Measurements from ENCODE around the gene SRRM5.
A peak's percentile ranks its signal among the peaks of the same experiment; 100 is the strongest.
"Not testable (repeated sequence)": the region's sequence is repeated elsewhere in the genome, so short reads cannot be mapped to it uniquely, and the experiment has no call there.

SRRM5 gene

DNA sequence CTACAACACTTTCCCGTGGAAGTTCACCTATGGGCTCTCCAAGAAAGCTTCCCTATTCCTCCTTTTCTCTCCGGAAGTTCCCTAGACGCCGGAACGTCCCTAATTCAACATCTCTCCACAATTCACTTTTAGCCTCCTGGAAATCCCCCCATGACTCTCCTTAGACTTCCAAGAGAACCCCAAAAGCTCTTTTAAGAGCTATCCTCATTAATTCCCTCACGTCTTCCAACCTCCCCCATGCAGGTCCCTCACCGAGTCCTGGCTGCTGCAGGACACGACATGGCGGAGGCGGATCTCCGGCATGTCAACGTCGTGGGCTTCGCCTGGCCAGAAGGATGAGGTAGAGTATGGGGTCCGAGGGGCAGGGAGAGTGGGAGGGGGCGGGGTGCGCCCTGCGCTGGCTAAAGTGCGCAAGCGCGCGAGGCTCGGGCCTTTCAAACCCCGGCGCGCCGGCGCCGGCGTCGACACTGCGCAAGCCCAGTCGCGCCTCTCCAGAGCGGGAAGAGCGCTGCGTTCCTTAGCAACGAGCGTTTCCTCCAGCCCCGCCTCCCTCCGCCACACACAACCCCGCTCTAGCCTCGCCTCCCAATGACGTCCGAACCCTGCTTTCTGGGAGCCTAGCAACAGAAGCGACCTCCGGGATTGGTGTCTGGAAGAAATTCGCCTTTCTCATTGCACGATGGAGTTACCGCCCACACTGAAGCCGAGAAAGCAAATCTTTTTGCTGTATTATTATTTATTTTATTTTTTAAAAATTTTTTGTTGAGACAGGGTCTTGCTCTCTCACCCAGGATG is 36.5 kb upstream of the SRRM5 start, which contains the start of the genes PINLYP and XRCC1:
PINLYP (plus strand) TSS at position 646 of the 795 bp plus-strand sequence. CDS start 1,391 bp downstream, outside the sequence.
XRCC1 (minus strand) TSS at position 372 of the 795 bp plus-strand sequence; CDS start at position 303, 69 bp downstream.
- no peak within 1 kb of the TSS for H3K27ac ChIP-seq (ENCODE audit: low read depth, low read length)
- H3K4me1 ChIP-seq (ENCODE audit: control insufficient read depth in 1 of 2, insufficient read depth in 2 of 2, low read length in 2 of 2): peaks cover 6 to 14% of the 10 kb centered on the region in 2 donors
- H3K9me3 ChIP-seq (ENCODE audit: control insufficient read depth in 1 of 2, low read length in 2 of 2): no peaks in the 10 kb centered on the region
- no peaks in the 10 kb centered on the region for H3K27me3 ChIP-seq (ENCODE audit: control insufficient read depth in 1 of 2, insufficient read depth in 2 of 2, low read length in 2 of 2)
- H3K36me3 ChIP-seq (ENCODE audit: control insufficient read depth in 1 of 2, insufficient read depth in 2 of 2, low read length in 2 of 2): peaks cover 0 to 6% of the 10 kb centered on the region in 2 donors
- peak within 1 kb of the TSS; percentile 95 to 100 for H3K4me3 ChIP-seq (ENCODE audit: low read depth in 1 of 2, low read length in 2 of 2)
- peak within 1 kb of the TSS; percentile 93 to 97 for H3K9ac ChIP-seq (ENCODE audit: low read depth in 1 of 2, low read length in 2 of 2)

DNA sequence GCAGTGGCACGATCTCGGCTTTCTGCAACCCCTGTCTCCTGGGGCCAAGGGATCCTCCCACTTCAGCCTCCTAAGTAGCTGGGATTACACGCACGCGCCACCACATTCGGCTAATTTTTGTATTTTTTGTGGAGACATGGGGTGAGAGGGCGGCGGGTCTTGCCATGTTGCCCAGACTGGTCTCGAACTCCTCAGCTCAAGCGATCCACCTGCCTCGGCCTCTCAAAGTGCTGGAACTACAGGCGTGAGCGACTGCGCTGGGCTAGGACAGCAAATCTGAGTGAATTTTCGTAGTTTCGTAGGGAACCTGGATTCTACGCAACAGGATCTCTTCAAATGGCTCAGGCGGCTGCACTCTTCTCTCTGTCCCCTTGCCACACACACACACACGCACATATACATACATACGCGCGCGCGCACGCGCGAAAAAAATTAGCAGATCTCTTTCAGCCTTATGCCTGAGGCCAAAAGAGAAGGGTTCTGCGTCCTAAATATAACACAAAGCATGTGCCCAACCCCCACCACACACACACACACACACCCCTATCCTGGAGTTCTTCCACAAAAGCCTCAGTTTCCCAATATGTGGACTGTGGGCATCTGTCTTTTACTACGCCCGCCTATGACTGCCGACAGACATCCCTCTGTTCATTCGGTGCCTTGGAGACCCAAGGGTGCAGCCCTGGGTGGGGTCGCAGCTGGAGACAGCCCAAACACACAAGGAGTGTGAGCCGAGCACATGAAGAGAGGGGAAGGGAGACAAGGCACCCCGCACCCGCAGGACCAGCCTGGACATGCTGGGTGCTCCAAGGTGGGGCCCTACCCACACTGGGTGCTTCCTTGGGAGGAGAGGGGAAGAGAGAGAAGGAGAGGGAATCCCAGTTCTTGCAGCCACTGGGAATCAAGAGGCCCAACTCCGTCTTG is 35.7 kb upstream of the SRRM5 start:
- Histone ChIP-seq H3K4me3 (ENCODE audit: low read depth in 1 of 2, low read length in 2 of 2) (peak overlapping the region in 1 of 2 donors; percentile 66), H3K9ac (ENCODE audit: low read depth in 1 of 2, low read length in 2 of 2) (peak overlapping the region in 1 of 2 donors; percentile 12), H3K27ac (ENCODE audit: low read depth, low read length) (no peak overlapping the region), H3K27me3 (ENCODE audit: control insufficient read depth in 1 of 2, insufficient read depth in 2 of 2, low read length in 2 of 2) (no peaks in the 10 kb centered on the region), H3K36me3 (ENCODE audit: control insufficient read depth in 1 of 2, insufficient read depth in 2 of 2, low read length in 2 of 2) (peaks cover 0 to 6% of the 10 kb centered on the region in 2 donors), H3K4me1 (ENCODE audit: control insufficient read depth in 1 of 2, insufficient read depth in 2 of 2, low read length in 2 of 2) (peaks cover 6 to 18% of the 10 kb centered on the region in 2 donors), H3K9me3 (ENCODE audit: control insufficient read depth in 1 of 2, low read length in 2 of 2) (no peaks in the 10 kb centered on the region)

DNA sequence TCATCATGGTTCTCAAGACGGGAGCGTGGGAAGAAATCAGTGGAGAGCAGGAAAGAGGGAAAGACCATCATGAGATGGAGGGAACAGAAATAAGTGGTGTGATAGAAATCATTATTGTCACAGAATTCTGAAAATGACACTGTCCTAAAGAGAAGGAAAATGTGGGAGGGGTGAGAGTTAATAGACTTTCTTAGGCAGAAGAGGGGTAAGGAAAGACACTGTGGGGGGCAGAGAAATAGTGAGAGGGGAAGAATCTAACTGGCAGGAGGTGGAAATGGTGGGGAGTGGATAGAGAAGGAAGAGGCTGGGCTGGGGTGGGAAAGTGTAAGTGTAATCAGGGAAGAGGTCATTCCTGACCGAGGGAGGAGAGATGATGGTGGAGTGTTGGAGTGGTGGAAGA is 33.1 kb upstream of the SRRM5 start:
- Histone ChIP-seq H3K27ac (ENCODE audit: low read depth, low read length) (no peak overlapping the region), H3K9ac (ENCODE audit: low read depth in 1 of 2, low read length in 2 of 2) (no peak overlapping the region), H3K36me3 (ENCODE audit: control insufficient read depth in 1 of 2, insufficient read depth in 2 of 2, low read length in 2 of 2) (no peaks in the 10 kb centered on the region), H3K9me3 (ENCODE audit: control insufficient read depth in 1 of 2, low read length in 2 of 2) (no peaks in the 10 kb centered on the region), H3K4me1 (ENCODE audit: control insufficient read depth in 1 of 2, insufficient read depth in 2 of 2, low read length in 2 of 2) (peaks cover 6 to 27% of the 10 kb centered on the region in 2 donors), H3K4me3 (ENCODE audit: low read depth in 1 of 2, low read length in 2 of 2) (no peak overlapping the region), H3K27me3 (ENCODE audit: control insufficient read depth in 1 of 2, insufficient read depth in 2 of 2, low read length in 2 of 2) (no peaks in the 10 kb centered on the region)

DNA sequence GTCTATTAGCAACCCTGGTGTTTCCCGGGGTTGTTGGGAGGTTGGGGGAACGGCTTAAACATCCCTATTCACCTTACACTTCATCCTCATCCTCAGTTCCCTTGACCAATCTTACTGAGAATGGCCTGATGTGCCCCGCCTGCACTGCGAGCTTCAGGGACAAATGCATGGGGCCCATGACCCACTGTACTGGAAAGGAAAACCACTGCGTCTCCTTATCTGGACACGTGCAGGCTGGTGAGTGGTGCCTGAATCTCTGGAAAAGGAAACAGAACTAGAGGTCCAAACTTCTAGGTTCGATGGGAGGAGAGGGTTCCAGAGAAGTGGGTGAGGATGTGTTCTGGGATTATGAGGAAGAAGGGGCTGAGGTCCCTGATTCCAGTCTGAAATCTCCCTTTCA is 30.4 kb upstream of the SRRM5 start:
- no peaks in the 10 kb centered on the region for H3K27me3 ChIP-seq (ENCODE audit: control insufficient read depth in 1 of 2, insufficient read depth in 2 of 2, low read length in 2 of 2)
- peaks cover 0 to 12% of the 10 kb centered on the region in 2 donors for H3K4me1 ChIP-seq (ENCODE audit: control insufficient read depth in 1 of 2, insufficient read depth in 2 of 2, low read length in 2 of 2)
- H3K9ac ChIP-seq (ENCODE audit: low read depth in 1 of 2, low read length in 2 of 2): peak overlapping the region; percentile 30 to 48
- H3K9me3 ChIP-seq (ENCODE audit: control insufficient read depth in 1 of 2, low read length in 2 of 2): no peaks in the 10 kb centered on the region
- peaks cover 0 to 4% of the 10 kb centered on the region in 2 donors for H3K36me3 ChIP-seq (ENCODE audit: control insufficient read depth in 1 of 2, insufficient read depth in 2 of 2, low read length in 2 of 2)
- H3K4me3 ChIP-seq (ENCODE audit: low read depth in 1 of 2, low read length in 2 of 2): peak overlapping the region; percentile 46 to 74
- no peak overlapping the region for H3K27ac ChIP-seq (ENCODE audit: low read depth, low read length)

DNA sequence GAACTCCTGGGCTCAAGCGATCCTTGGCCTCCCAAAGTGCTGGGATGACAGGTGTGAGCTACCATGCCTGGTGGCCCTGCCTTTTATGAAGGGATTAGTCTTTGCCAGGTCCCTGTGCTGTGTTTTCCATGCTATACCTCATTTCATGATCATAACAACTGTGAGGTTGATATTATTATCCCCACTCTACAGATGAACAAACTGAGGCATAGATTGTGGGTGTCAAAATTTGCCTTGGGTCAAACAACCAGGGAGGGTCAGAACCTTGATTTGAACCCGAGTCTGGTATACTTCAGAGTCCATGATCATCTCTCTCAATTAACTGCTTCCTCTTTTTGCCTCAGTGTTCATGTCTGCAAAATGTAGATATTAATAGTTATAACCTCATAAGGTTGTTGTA is 29.4 kb upstream of the SRRM5 start:
- Histone ChIP-seq H3K4me3 (ENCODE audit: low read depth in 1 of 2, low read length in 2 of 2) (no peak overlapping the region), H3K9ac (ENCODE audit: low read depth in 1 of 2, low read length in 2 of 2) (no peak overlapping the region), H3K36me3 (ENCODE audit: control insufficient read depth in 1 of 2, insufficient read depth in 2 of 2, low read length in 2 of 2) (peaks cover 0 to 4% of the 10 kb centered on the region in 2 donors), H3K27ac (ENCODE audit: low read depth, low read length) (no peak overlapping the region), H3K27me3 (ENCODE audit: control insufficient read depth in 1 of 2, insufficient read depth in 2 of 2, low read length in 2 of 2) (no peaks in the 10 kb centered on the region), H3K9me3 (ENCODE audit: control insufficient read depth in 1 of 2, low read length in 2 of 2) (no peaks in the 10 kb centered on the region), H3K4me1 (ENCODE audit: control insufficient read depth in 1 of 2, insufficient read depth in 2 of 2, low read length in 2 of 2) (peaks cover 0 to 12% of the 10 kb centered on the region in 2 donors)

DNA sequence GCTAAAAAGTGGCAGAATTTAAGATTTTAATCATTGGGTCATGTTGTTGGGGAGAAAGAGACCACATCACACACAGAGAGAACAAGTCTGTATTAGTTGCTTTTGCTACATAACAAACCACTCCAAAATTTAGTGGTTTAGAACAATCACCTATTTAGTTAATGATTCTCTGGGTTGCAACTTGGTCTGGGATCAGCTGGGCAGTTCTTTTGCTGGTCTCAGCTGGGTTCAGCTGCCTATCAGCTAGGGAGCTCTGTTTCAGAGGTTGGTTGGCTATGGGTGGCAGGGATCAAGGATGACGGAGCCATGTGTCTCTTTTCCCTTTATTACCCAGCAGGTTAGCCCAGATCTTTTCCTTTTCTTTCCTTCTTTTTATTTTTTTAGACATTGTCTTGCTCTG is 27.4 kb upstream of the SRRM5 start:
- Histone ChIP-seq H3K4me3 (ENCODE audit: low read depth in 1 of 2, low read length in 2 of 2) (no peak overlapping the region), H3K4me1 (ENCODE audit: control insufficient read depth in 1 of 2, insufficient read depth in 2 of 2, low read length in 2 of 2) (peaks cover 0 to 12% of the 10 kb centered on the region in 2 donors), H3K9ac (ENCODE audit: low read depth in 1 of 2, low read length in 2 of 2) (no peak overlapping the region), H3K27me3 (ENCODE audit: control insufficient read depth in 1 of 2, insufficient read depth in 2 of 2, low read length in 2 of 2) (no peaks in the 10 kb centered on the region), H3K9me3 (ENCODE audit: control insufficient read depth in 1 of 2, low read length in 2 of 2) (no peaks in the 10 kb centered on the region), H3K36me3 (ENCODE audit: control insufficient read depth in 1 of 2, insufficient read depth in 2 of 2, low read length in 2 of 2) (peaks cover 0 to 9% of the 10 kb centered on the region in 2 donors), H3K27ac (ENCODE audit: low read depth, low read length) (no peak overlapping the region)

DNA sequence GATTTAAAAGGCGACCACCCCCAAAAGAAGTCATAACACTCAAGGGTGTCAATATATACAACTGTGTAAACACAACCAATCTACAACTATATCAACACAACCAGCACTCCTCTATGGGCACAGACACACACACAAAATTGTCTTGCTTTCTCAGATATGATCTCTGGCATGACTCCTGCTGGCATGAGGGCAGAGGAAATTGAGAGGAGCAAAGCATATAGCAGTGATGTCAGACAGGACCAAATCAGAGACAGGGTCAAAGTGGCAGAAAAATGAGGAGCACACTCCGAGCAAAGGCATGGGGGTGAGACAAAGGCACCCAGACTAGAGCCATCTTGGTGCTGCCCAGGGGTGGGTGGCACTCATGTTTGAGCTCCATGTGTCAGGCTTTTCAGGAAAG is 25.5 kb upstream of the SRRM5 start:
- Histone ChIP-seq H3K9ac (ENCODE audit: low read depth in 1 of 2, low read length in 2 of 2) (no peak overlapping the region), H3K4me3 (ENCODE audit: low read depth in 1 of 2, low read length in 2 of 2) (no peak overlapping the region), H3K36me3 (ENCODE audit: control insufficient read depth in 1 of 2, insufficient read depth in 2 of 2, low read length in 2 of 2) (peaks cover 0 to 9% of the 10 kb centered on the region in 2 donors), H3K27ac (ENCODE audit: low read depth, low read length) (no peak overlapping the region), H3K9me3 (ENCODE audit: control insufficient read depth in 1 of 2, low read length in 2 of 2) (no peaks in the 10 kb centered on the region), H3K27me3 (ENCODE audit: control insufficient read depth in 1 of 2, insufficient read depth in 2 of 2, low read length in 2 of 2) (no peaks in the 10 kb centered on the region), H3K4me1 (ENCODE audit: control insufficient read depth in 1 of 2, insufficient read depth in 2 of 2, low read length in 2 of 2) (peaks cover 0 to 8% of the 10 kb centered on the region in 2 donors)

DNA sequence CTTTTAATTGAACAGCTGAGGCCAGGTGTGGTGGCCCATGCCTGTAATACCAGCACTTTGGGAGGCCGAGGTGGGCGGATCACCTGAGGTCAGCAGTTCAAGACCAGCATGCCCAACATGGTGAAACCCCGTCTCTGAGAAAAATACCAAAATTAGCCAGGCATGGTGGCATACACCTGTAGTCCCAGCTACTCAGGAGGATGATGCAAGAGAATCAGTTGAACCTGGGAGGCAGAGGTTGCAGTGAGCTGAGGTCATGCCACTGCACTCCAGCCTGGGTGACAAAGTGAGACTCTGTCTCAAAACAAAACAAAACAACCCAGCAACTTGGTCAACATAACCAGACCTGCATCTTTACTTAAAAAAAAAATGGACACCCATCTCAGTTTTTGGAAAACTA is 24.9 kb upstream of the SRRM5 start:
- H3K27me3 ChIP-seq (ENCODE audit: control insufficient read depth in 1 of 2, insufficient read depth in 2 of 2, low read length in 2 of 2); H3K4me1 ChIP-seq (ENCODE audit: control insufficient read depth in 1 of 2, insufficient read depth in 2 of 2, low read length in 2 of 2); H3K9ac ChIP-seq (ENCODE audit: low read depth in 1 of 2, low read length in 2 of 2); H3K9me3 ChIP-seq (ENCODE audit: control insufficient read depth in 1 of 2, low read length in 2 of 2); H3K27ac ChIP-seq (ENCODE audit: low read depth, low read length); H3K4me3 ChIP-seq (ENCODE audit: low read depth in 1 of 2, low read length in 2 of 2): not testable (repeated sequence)
- peaks cover 0 to 13% of the 10 kb centered on the region in 2 donors for H3K36me3 ChIP-seq (ENCODE audit: control insufficient read depth in 1 of 2, insufficient read depth in 2 of 2, low read length in 2 of 2)

DNA sequence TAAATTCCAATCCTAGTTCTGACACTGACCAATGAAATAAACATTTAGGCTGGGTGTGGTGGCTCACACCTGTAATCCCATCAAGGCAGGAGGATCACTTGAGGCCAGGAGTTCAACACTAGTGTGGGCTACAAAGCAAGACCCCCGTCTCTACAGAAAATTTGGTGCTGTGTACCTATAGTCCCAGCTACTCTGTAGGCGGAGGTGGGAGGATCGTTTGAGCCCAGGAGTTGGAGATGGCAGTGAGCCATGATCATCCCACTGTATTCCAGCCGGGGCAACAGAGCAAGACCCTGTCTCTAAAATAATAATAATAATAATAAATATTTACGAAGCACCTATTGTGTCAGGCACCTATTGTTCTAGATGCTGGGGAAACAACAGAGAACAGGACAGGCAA is 22.6 kb upstream of the SRRM5 start:
- Histone ChIP-seq H3K9me3 (ENCODE audit: control insufficient read depth in 1 of 2, low read length in 2 of 2) (no peaks in the 10 kb centered on the region), H3K4me1 (ENCODE audit: control insufficient read depth in 1 of 2, insufficient read depth in 2 of 2, low read length in 2 of 2) (peaks cover 6 to 10% of the 10 kb centered on the region in 2 donors), H3K9ac (ENCODE audit: low read depth in 1 of 2, low read length in 2 of 2) (no peak overlapping the region), H3K27ac (ENCODE audit: low read depth, low read length) (no peak overlapping the region), H3K36me3 (ENCODE audit: control insufficient read depth in 1 of 2, insufficient read depth in 2 of 2, low read length in 2 of 2) (peaks cover 7 to 26% of the 10 kb centered on the region in 2 donors), H3K27me3 (ENCODE audit: control insufficient read depth in 1 of 2, insufficient read depth in 2 of 2, low read length in 2 of 2) (no peaks in the 10 kb centered on the region), H3K4me3 (ENCODE audit: low read depth in 1 of 2, low read length in 2 of 2) (no peak overlapping the region)

DNA sequence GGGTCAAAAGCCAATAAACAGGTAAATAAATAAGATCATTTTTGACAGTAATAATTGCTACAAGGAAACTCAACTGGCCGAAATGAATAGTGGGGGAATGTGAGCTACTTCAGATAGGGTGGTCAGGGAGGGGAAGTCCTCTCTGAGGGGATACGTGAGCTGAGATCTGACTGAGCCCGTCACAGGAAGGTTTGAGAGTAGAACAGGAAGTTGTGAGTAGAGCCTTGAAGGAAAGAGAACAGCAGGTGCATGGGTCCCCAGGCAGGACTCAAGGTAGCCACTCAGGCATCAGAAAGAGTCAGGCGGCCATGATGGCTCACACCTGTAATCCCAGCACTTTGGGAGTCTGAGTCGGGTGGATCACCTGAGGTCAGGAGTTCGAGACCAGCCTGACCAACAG is 22.2 kb upstream of the SRRM5 start:
- H3K27me3 ChIP-seq (ENCODE audit: control insufficient read depth in 1 of 2, insufficient read depth in 2 of 2, low read length in 2 of 2): no peaks in the 10 kb centered on the region
- no peak overlapping the region for H3K4me3 ChIP-seq (ENCODE audit: low read depth in 1 of 2, low read length in 2 of 2)
- H3K9ac ChIP-seq (ENCODE audit: low read depth in 1 of 2, low read length in 2 of 2): no peak overlapping the region
- H3K9me3 ChIP-seq (ENCODE audit: control insufficient read depth in 1 of 2, low read length in 2 of 2): no peaks in the 10 kb centered on the region
- peaks cover 9 to 11% of the 10 kb centered on the region in 2 donors for H3K4me1 ChIP-seq (ENCODE audit: control insufficient read depth in 1 of 2, insufficient read depth in 2 of 2, low read length in 2 of 2)
- H3K27ac ChIP-seq (ENCODE audit: low read depth, low read length): no peak overlapping the region
- H3K36me3 ChIP-seq (ENCODE audit: control insufficient read depth in 1 of 2, insufficient read depth in 2 of 2, low read length in 2 of 2): peaks cover 7 to 26% of the 10 kb centered on the region in 2 donors
